DMS79 (cell line): ENCODE measurements around the gene DCTN3.
"Not testable (repeated sequence)": the region's sequence is repeated elsewhere in the genome, so short reads cannot be mapped to it uniquely, and the experiment has no call there.

Experiments used
- DNase-seq: peaks from one replicate; lab custom pipeline; 2025; lab: John Stamatoyannopoulos, UW

Gene DCTN3

DNA sequence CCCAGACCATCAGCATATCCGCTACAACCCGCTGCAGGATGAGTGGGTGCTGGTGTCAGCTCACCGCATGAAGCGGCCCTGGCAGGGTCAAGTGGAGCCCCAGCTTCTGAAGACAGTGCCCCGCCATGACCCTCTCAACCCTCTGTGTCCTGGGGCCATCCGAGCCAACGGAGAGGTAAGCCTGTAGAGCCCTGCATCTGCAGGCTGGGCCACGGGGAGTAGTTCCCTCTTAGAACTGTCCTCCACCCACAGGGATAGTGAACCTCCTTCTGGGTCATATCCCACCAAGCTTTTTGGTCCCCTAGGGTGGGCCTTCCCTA lies 26.7 kb upstream of the DCTN3 start:
- no peak for DNase-seq

DNA sequence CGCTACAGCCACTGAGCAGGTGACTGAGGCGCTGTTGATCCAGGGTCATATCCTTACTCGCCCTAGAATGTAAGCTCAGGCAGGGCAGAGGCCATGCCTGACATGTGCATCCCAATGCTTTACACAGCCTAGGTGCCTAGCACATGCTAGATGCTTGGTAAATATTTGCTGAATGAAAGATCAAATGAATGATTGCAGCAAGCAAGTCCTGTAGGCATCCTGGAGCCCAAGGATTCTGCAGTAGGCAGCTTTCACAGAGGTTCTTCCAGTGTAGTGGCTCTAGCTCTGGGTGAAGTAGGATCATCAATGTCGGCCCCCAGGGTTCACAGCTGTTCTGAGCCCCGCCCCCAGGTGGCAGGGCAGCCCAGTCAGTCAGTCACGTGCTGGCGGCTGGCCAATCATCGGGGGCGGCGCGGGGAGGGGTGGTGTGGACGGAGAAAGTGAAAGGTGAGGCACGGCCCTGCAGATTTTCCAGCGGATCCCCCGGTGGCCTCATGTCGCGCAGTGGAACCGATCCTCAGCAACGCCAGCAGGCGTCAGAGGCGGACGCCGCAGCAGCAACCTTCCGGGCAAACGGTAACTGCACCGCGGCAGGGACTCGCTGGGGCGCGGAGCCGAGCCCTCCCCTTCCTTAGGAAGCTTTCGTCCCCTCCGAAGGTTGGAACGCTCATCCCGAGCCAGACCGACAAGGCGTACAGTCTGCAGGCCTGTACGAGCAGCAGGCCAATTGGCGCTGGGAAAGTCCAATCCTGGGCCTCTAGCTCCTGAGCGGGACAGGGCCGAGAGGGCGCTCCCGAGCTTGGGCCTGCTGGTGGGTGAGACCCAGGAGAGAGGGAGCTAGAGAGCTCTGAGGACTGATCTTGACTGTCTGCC lies 26.2 kb upstream of the DCTN3 start, which contains the start of gene GALT:
TSS of gene GALT (plus strand) at position 465 of the 873 bp plus-strand sequence. CDS start at position 495, 30 bp downstream.
- DNase-seq: peak; percentile 92

DNA sequence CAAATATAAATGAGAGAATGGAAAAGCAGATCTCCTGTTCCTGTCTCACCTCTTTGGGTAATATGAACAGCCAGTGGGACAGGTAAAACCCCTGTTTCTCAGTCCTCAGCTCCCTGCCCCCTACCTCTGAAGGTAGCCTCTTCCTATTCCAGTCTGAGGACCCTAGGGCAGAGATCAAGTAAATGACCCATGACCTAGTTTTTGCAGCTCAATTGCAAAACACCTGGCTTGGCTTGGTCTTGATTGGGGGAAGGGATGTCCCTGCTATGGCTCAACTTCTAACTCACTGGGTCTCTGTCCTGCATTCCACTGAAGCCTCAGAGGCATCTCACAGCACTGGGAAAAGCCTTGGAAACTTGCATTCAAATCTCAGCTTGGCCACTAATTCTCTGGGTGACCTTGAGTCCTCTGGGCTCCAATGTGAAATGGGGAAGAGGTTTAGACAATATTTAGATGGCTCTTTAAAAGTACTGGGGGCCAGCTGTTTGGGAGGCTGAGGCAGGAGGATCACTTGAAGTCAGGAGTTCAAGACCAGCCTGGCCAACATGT lies 24.5 kb upstream of the DCTN3 start:
- DNase-seq: no peak

DNA sequence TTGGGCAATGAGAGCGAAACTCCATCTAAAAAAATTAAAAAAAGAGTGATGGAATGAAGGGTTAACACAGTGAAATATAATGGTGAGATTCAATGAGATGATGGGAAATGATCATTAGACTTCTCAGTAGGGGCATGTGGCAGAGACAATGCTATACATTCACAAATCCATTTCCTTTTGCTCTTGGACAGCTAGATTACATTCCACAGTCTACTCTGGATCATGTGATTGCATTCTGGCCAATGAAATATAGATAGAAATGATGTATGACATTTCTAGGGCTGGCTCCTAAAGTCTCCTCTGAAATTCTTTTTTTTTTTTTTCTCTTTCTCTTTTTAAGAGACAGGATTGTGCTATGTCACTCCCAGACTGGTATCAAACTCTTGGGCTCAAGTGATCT lies 22.4 kb upstream of the DCTN3 start:
- no peak for DNase-seq

DNA sequence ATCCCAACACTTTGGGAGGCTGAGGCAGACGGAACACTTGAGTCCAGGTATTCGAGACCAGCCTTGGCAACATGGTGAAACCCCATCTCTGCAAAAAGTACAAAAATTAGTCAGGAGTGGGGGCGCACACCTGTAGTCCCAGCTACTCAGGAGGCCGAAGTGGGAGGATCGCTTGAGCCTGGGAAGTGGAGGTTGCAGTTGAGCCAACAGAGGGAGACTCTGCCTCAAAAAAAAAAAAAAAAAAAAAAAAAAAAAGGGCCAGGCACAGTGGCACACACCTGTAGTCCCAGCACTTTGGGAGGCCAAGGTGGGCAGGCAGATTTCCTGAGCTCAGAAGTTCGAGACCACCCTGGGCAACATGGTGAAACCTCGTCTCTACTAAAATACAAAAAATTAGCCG lies 19.0 kb upstream of the DCTN3 start:
- DNase-seq: not testable (repeated sequence)

DNA sequence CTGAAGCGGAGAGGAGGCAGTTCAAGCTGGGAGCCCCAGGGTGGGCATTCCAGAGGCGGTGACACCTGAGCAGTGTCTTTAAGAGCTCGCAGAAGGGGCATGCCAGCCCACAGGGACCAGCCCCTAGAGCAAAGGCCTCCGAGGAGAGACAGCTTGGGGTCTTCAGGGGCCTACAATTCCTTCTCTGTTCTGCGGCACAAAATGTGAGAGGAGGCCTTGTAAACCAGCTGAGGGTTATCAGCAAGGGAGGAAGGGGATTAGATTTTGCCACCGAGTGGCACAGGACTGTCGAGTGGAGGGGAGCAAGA lies 17.8 kb upstream of the DCTN3 start:
- DNase-seq: no peak

DNA sequence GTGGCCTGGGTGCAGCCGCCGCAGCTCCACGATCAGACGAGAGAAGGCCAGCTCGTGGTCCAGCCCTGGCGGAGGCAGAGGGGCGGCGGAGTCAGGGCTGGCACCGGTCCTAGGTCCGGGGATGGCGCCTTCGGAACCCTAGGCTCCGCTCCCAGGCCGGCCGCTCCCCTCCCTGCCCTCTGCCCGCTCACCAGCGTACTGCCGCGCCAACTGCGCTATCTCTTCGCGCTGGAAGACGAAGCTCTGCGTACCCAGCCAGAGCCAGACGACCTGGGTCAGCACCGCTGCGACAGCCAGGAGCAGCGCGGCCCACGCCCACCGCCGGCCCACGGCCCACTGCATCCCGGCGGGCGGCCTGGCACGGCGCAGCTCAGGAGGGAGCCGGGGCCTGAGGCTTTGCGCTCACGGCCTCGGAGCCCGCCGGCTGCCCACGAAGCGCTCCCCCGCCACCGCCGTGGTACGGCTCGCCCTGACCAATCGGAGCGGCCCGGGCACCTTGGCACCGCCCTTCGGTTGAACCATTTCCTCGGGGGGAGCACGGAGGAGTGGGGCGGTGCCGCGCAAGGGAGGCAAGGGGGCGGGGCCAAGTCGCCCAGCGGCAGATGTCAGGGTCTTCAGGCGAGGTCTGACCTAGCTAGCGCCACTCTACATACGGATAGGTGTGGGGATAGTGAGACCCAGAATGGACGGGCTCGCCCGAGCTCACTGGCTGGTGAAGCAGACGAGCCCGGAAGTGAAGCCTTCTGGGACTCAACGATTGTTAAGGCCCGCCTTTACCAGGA lies 17.3 kb upstream of the DCTN3 start, which contains the start of gene SIGMAR1:
TSS of gene SIGMAR1 (minus strand) at position 432 of the 782 bp plus-strand sequence. CDS start at position 342, 90 bp downstream.
- peak; percentile 91 for DNase-seq

DNA sequence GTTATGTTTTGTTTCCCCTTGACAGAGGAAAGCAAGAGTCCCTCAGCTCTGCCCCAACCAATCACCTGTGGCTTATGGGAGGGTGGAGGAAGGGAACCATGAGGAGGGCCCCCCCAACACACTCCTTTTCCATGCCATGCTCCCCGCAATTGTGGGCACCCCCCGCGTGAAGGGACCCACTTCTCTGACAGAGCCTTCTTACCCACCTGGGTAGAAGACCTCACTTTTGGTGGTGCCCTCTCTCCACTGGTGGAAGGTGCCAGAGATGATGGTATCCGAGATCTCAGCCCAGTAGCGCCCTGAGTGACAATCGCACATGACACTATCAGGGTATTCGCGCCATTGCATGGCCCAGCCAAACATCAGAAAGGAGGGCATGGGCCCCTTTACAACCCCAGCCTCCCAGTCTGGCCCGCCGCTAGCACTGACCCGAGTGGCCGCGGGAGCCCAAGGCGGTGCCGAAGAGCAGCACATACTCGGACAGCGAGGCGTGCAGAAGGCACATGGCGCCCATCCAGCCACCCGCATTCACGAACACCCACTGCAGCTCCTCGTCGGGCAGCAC lies 16.6 kb upstream of the DCTN3 start:
- no peak for DNase-seq

DNA sequence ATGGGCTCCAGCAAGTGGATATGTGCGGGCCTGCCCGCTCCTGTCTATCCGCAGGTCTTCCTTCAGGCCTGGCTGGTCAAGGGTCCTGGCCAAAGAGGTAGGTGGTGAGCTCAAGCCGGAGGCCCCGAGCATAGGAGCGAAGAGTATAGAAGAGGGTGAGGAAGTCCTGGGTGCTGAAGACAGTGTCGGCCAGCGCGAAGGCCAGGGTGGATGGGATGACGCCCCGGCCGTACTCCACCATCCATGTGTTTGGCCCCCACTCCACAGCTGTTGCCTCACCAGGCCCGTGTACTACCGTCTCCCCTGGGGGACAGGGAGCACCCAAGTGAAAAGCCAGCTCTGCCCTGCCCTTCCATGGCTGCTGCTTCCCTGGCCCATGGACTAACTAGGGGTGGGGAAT lies 15.3 kb upstream of the DCTN3 start:
- DNase-seq: no peak

DNA sequence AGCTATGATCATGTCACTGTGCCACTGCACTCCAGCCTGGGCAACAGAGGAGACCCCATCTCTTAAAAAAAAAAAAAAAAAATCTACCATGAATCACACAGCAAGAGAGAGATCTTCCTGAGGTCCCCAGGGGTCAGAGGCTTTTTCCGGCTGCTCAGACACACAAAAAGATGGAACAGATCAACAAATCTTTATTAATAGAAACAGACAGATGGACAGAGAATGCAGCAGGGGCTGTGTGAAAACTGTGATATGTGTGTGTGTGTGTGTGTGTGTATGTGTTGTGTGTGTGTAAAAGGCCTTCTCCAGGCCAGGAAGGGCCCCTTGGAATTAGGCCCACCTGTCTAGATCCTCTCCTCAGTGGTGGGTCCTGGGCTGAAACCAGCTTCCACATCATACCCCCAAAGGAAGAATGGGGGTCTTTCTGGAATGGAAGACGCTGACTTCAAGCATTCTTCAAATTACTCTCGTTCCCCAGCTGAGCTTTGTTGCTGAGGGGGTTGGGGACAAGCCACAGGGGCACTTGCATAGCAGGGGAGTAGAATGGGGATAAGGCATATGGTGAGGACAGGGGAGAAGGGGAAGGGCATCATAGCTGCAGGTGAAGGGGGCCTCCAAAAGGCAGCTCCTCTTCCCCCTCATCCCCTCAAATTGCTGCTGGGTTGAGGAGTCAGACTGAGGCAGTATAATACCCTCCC lies 14.4 kb upstream of the DCTN3 start:
- no peak for DNase-seq

DNA sequence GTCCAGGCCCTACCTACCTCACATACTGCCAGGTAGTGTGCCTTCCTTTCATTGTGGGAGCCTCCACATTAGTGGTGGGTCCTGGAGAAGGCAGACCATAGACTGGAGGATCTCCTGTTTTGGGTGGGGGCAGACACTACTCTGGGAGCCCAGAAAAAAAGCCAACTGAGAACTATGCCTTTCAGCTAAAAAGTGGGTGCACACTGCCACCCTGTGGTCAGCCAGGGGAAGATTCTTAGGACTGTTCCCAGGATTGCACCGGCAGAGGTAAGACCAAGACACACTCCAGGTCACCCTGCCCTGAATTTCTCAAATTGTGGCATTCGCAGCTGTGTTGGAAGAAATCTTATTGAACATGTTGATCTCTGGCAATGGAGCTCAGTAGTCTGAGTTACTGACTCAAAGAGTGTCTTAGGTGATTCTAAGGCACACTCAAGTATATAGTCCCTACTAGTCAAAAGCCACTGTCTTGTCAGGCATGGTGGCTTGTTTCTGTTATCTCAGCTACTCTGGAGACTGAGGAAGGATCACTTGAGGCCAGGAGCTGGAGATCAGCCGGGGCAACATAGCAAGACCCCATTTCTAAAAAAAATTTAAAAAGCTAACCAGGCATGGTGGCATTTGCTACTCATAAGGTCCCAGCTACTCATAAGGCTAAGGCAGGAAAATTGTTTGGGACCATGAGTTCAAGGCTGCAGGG lies 13.7 kb upstream of the DCTN3 start:
- peak; percentile 38 for DNase-seq

DNA sequence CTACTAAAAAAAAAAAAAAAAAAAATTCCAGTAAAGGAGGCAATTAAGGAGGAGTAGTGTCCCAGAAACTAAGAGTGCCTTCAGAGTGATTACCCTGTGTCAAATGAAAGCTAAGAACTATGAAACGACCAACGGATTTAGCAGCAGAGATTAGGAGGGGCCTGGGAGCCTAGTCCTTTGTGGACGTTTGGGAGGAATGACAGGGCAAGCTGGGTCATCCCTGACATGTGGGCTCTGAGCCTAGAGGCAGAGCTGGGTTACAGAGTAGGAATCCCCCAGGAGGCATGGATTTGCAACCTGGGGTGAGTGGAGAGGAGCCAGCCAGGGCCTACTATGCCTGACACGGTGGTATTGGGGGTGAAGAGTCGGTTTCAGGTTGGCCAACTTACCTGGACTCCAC lies 12.9 kb upstream of the DCTN3 start:
- DNase-seq: no peak

DNA sequence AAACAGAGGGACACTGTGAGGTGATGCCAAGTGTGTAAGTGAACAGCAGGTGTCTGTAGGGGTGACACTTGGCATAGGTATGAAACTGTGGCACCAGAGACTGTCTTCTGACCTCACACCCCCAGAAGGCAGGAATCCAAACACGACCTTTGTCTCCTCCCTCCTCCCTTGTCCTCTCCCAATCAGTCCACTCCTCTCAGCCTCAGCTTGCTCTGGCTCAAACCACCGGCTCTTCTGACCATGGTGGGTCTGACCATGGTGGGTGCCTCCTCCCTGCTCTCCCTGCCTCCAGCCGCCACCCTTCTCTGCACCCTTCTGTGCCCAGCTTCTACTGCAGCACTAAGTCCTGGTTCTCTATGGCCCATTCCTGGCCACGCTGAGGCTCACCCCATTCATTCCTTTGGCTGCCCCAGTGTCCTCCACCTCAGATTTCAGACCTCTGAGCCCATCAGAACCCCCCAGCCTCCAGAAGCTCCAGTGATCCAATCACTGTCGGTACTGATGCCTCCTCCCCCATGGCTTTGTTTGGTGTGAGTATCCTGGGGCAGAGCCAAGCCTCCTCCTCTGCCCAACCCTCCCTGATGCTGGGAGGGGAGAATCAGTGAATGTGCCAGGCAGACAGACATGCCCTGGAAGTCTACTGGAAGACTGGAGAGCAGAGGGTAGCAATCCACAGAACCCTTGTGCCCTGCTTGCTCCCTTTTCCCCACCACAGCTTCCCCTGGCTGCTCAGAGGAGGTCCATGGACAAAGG lies 10.3 kb upstream of the DCTN3 start:
- DNase-seq: no peak

DNA sequence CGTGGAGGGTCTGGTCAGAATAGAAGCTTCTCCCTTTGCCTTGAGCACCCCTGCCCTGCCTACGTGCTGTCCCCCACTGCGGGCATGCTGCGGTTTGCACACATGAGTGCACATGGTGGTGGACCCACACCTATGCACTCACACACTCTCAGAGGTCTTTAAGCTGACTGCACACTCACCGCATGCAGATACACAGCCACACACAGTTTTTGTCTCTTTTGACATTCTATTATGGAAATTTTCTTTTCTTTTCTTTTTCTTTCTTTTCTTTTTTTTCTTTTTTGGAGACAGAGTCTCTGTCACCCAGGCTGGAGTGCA lies 9.2 kb upstream of the DCTN3 start:
- DNase-seq: no peak

DNA sequence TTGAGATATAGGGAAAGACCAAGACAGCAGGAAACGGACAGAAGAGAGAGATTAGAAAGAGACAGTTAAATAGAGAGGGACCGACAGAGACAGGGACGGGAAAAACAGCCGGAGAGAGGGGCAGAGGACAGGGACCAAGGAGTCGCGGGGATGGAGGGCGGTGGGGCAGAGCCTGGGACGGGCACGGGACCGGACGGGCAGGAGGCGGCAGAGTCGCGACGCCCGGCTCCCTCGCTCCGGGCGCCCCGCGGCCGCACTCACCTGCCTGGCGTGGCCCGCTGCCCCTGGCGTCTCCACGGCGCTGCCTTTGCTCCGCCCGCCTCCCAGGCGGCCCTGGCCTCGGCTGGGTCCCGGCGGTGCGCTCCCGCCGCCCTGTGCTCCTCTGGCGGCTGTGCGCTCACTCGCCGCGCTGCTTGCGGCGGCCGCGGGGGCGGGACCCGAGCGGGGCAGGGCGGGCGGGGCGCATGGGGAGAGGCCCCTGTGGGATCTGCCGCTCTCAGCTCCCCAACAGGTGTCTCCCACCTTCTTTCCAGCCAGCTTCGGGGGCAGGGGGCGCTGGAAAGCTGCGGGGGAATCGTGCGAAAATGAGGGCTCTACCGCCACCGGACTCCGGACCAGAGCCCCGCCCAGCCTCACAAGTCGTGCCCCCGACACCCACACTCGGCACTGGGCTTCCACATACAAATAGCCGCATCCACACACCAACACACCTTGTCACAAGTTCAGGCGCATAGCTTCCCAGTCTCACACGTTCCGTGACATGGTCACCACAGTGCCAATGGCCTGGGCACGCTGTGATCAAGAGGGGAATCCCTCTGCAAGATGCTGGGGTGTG lies 8.6 kb upstream of the DCTN3 start, which contains the start of gene ARID3C:
TSS of gene ARID3C (minus strand) at position 411 of the 835 bp plus-strand sequence. CDS start 1,052 bp downstream, outside the sequence.
- no peak for DNase-seq

DNA sequence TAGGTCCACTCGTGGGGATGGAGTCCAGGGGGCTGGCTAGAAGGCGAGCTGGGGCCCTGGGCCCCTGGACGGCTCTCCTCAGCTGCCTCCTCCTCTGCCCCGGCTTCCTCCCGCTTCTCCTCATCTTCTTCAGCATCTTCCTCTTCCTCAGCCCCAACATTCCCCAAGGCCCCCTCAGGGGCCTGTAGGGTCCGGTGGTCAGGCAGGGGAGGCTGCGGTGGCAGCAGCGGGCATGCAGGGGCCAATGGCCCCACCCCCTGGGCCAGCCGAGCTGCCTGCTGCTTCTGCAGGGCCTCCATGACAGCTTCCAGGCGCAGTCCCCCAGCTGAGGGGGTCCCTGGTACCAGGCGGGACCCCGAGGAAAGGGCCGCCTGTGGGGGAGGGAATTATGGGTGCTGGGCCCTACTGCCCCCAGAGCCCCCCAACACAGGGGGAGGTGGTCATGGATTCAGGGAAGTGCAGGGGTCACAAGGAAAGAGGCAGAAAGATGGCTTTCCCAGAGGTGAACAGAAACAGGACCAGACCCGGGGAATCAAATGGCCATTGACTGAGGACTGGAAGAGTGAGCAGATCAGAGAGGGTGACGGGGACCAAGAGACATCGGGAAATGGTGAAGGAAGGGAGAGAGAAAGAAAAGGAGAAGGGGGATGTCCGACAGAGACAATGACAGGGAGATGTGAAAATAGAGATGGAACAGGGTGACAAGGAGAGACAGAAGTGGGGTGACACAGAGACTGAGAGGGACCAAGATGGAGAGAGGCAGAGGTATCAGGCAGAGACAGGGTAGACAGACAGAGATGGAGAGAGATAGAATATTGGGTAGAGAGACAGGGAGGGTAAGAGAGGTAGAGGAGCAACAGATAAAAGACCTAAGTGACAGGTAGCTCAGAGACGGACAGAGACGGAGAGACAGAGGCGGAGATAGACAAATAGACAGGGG lies 7.7 kb upstream of the DCTN3 start:
- DNase-seq: no peak

DNA sequence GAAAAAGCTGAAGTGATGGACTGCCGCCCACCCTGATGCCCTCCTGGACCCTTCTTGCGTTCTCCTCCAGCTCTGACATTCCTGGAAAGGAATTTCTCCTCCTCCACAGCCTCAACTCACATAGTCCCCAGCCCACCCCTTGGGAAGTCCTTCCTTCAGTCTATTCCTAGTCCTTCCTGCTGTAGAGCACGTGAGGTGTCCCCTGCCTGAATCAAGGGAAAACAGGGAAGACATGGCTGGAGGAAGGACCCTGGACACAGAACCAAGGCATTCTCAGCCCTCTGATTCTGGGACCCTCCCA lies 4.8 kb upstream of the DCTN3 start:
- DNase-seq: no peak

DNA sequence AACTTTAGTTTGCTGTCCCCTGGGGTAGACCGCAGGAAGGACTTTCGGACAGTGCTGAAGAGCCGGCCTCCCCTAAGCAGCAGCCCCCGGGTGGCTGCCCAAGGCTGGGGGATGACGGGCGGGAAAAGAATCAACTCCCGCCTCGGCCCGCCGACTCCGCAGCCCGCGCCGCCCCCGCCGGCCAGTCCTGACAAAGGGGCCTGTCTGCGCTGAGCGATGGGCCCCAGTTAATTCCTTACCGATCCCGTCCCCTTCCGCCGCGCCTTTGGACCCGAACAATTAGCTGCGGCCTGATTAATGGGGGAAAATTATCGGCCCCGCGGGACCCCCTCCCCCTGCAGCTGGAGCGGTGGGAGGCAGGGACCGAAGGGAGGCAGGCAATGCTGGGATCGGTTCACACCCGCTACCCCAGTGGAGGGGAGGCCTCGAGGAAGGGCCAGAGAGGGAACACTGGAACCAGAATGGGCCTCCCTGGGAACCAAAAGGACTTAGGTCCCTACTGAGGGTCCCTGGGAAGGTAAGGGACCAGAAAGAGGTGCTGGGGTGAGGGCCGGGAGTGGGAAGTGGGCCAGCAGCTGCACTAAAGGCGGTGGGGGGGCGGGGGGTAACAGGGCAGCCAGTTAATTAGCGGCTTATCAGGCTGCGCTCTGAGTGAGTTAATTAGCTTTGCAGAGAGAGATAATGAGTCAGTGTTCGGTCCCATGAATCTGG lies 4.3 kb upstream of the DCTN3 start:
- no peak for DNase-seq
